ENCODE results near the gene VWC2L. TPM values are rescaled to one million over a fixed set of nuclear protein-coding genes. Genes with fewer than 3 reads are reported as not detected.

Gene VWC2L
- total RNA-seq, 1 donor from 2014 or later: not detected

GRCh38 chr2:214550786-214551185, 139.9 kb downstream of the VWC2L start:
- Histone ChIP-seq H3K27me3 (ENCODE audit: control insufficient read depth, insufficient read depth, low read length) (no peaks in the 10 kb centered on the region), H3K36me3 (ENCODE audit: control insufficient read depth, insufficient read depth, low read length) (no peaks in the 10 kb centered on the region), H3K4me3 (ENCODE audit: low read depth, low read length) (no peak overlapping the region)
- DNase-seq (ENCODE audit: low read depth): no peak
- no peak for TF ChIP-seq CTCF (IDR thresholded peaks at IDR 0.05; ENCODE audit: insufficient read depth, low read length, severe bottlenecking)
- no peak for FAIRE-seq

GRCh38 chr2:214557884-214558283, 147.0 kb downstream of the VWC2L start:
- DNase-seq (ENCODE audit: low read depth) (no peak), FAIRE-seq (no peak)
- no peak overlapping the region for H3K4me3 ChIP-seq (ENCODE audit: low read depth, low read length)
- no peaks in the 10 kb centered on the region for H3K36me3 ChIP-seq (ENCODE audit: control insufficient read depth, insufficient read depth, low read length)
- H3K27me3 ChIP-seq (ENCODE audit: control insufficient read depth, insufficient read depth, low read length): no peaks in the 10 kb centered on the region
- no peak for TF ChIP-seq CTCF (IDR thresholded peaks at IDR 0.05; ENCODE audit: insufficient read depth, low read length, severe bottlenecking)

GRCh38 chr2:214558341-214558740, 147.5 kb downstream of the VWC2L start:
- H3K27me3 ChIP-seq (ENCODE audit: control insufficient read depth, insufficient read depth, low read length): no peaks in the 10 kb centered on the region
- peak; percentile 88 for DNase-seq (ENCODE audit: low read depth)
- no peak overlapping the region for H3K4me3 ChIP-seq (ENCODE audit: low read depth, low read length)
- TF ChIP-seq CTCF (IDR thresholded peaks at IDR 0.05; ENCODE audit: insufficient read depth, low read length, severe bottlenecking): no peak
- FAIRE-seq: no peak
- no peaks in the 10 kb centered on the region for H3K36me3 ChIP-seq (ENCODE audit: control insufficient read depth, insufficient read depth, low read length)

GRCh38 chr2:214560176-214560575, 149.3 kb downstream of the VWC2L start:
- no peak for DNase-seq (ENCODE audit: low read depth)
- H3K27me3 ChIP-seq (ENCODE audit: control insufficient read depth, insufficient read depth, low read length): no peaks in the 10 kb centered on the region
- no peak overlapping the region for H3K4me3 ChIP-seq (ENCODE audit: low read depth, low read length)
- H3K36me3 ChIP-seq (ENCODE audit: control insufficient read depth, insufficient read depth, low read length): no peaks in the 10 kb centered on the region
- TF ChIP-seq CTCF (IDR thresholded peaks at IDR 0.05; ENCODE audit: insufficient read depth, low read length, severe bottlenecking): no peak
- no peak for FAIRE-seq

GRCh38 chr2:214560618-214561190, 149.8 kb downstream of the VWC2L start:
- Histone ChIP-seq H3K27me3 (ENCODE audit: control insufficient read depth, insufficient read depth, low read length) (no peaks in the 10 kb centered on the region), H3K4me3 (ENCODE audit: low read depth, low read length) (no peak overlapping the region), H3K36me3 (ENCODE audit: control insufficient read depth, insufficient read depth, low read length) (no peaks in the 10 kb centered on the region)
- TF ChIP-seq CTCF (IDR thresholded peaks at IDR 0.05; ENCODE audit: insufficient read depth, low read length, severe bottlenecking): no peak
- DNase-seq (ENCODE audit: low read depth) (no peak), FAIRE-seq (no peak)

GRCh38 chr2:214565246-214565645, 154.4 kb downstream of the VWC2L start:
- Histone ChIP-seq H3K4me3 (ENCODE audit: low read depth, low read length) (no peak overlapping the region), H3K27me3 (ENCODE audit: control insufficient read depth, insufficient read depth, low read length) (no peaks in the 10 kb centered on the region), H3K36me3 (ENCODE audit: control insufficient read depth, insufficient read depth, low read length) (no peaks in the 10 kb centered on the region)
- DNase-seq (ENCODE audit: low read depth) (no peak), FAIRE-seq (no peak)
- no peak for TF ChIP-seq CTCF (IDR thresholded peaks at IDR 0.05; ENCODE audit: insufficient read depth, low read length, severe bottlenecking)
